Articular chondrocyte of knee joint (primary cell): Measurements from ENCODE around the gene THRSP. TPM values are rescaled to one million over a fixed set of nuclear protein-coding genes. Genes with fewer than 3 reads are reported as not detected.

Experiments used
- total RNA-seq: library from RNA; depleted of rRNA; stranded (reverse); fragments of >200 nt; gene quantifications from 2 replicates; pipeline ENCODE4 v1.2.3, GENCODE V29; 2012

THRSP gene
- 0.13 TPM in 1 of 2 replicates, not detected in the other for total RNA-seq

GRCh38 chr11:78063440-78064181, at the start of gene THRSP:
THRSP (plus strand) TSS chr11:78063861; CDS start chr11:78063882, 21 bp downstream.

DNA sequence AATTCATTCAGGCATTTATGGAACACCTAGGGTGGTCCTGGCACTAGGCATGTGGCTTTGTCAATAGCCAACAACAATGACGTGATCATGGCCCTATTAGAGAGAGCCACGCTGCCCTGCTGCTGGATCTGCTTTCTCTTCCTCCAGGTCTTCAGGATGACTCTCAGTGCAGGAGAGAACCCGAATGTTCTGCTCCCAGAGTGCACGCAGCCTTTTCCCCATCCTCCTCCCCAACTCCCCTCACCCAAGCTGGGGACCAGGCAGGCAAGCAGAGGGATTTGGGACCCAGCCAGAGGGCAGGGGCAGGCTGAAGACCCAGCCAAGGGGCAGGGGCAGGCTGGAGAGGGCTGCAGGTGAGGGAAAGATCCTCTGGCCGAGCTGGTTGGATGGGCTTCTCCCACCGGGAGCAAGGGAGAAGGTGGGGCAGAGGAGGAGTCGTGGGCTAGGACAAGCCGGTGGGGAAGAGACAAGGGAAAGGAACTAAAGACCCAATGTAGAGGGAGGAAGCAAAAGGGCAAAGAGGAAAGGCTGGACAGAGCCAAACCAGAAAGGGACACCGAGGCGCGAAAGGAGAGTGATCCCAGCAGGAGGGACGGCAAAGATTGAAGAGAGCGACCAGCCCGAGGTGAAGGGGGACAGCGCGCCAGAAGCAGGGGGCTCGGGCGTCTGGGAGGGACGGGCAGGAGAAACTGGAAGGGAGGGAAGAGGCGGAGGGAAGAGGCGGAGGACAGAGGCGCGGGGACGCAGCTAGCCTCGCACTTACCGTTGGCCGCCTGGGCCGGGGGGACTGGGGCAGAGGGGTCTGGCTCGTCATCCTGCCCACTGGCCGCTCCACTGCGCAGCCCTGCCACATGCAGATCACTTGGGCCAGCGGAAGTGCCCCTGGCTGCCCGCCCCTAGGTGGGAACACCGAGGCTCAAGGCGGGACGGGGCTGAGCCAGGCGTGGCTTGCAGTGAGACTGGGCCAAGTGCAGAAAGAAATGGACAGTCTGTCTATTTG, 41.0 kb upstream of the THRSP start, which contains the start of gene KCTD14:
TSS of gene KCTD14 (minus strand) at position 880 of the 1,000 bp plus-strand sequence. CDS start at position 853, 27 bp downstream.

GRCh38 chr11:78079232-78080083, 15.8 kb downstream of the THRSP start, which contains the start of gene NDUFC2:
NDUFC2 (minus strand) TSS chr11:78079862; CDS start chr11:78079744, 118 bp downstream.

Other genes starting within 250 kb of the THRSP start
- gene RSF1, start 243.1 kb upstream of the THRSP start, total RNA-seq = 38.6 and 41.4 TPM in 2 replicates
- gene AAMDC, start 242.7 kb upstream of the THRSP start, total RNA-seq = 18.2 and 20.0 TPM in 2 replicates
- gene INTS4, start 69.2 kb upstream of the THRSP start, total RNA-seq = 37.0 and 41.7 TPM in 2 replicates
- 1.7 and 3.7 TPM in 2 replicates for gene KCTD14, start 40.6 kb upstream of the THRSP start, total RNA-seq
- gene NDUFC2, start 16.0 kb downstream of the THRSP start, total RNA-seq = 69.2 and 117 TPM in 2 replicates
- gene ALG8, start 75.8 kb downstream of the THRSP start, total RNA-seq = 39.7 and 50.4 TPM in 2 replicates
- gene KCTD21, start 124.8 kb downstream of the THRSP start, total RNA-seq = 10.6 and 13.8 TPM in 2 replicates
- gene USP35, start 125.1 kb downstream of the THRSP start, total RNA-seq = 11.6 and 13.5 TPM in 2 replicates